ENCODE measurements around the gene DNAH8.

The DNAH8 gene

DNA sequence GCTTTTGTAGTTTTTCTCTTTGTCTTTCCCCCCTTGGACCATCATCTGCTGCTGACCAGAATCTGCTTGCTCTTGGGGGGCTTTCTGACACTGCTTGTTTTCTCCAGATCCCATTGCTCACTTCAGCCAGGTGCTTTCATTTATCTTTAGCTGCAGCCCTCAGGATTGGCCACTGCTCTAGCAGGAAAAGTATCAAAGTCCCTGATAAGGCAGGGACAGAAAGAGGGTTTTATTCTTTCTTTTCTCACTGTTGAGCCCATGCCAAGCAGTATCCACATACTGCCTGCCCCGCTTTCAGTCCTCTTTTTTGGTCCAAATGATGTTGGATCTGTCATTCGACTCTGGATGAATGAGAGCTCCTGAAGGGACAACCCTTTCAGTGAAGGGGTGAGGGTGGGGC lies 141.4 kb downstream of the DNAH8 start:
- DNase-seq (ENCODE audit: low read depth): no peak
- TF ChIP-seq, protein P1, sequence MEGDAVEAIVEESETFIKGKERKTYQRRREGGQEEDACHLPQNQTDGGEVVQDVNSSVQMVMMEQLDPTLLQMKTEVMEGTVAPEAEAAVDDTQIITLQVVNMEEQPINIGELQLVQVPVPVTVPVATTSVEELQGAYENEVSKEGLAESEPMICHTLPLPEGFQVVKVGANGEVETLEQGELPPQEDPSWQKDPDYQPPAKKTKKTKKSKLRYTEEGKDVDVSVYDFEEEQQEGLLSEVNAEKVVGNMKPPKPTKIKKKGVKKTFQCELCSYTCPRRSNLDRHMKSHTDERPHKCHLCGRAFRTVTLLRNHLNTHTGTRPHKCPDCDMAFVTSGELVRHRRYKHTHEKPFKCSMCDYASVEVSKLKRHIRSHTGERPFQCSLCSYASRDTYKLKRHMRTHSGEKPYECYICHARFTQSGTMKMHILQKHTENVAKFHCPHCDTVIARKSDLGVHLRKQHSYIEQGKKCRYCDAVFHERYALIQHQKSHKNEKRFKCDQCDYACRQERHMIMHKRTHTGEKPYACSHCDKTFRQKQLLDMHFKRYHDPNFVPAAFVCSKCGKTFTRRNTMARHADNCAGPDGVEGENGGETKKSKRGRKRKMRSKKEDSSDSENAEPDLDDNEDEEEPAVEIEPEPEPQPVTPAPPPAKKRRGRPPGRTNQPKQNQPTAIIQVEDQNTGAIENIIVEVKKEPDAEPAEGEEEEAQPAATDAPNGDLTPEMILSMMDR (IDR thresholded peaks at IDR 0.05; ENCODE audit: control insufficient read depth, extremely low read depth, insufficient read depth): no peak
- H3K4me3 ChIP-seq (ENCODE audit: low read depth, low read length): no peak overlapping the region

DNA sequence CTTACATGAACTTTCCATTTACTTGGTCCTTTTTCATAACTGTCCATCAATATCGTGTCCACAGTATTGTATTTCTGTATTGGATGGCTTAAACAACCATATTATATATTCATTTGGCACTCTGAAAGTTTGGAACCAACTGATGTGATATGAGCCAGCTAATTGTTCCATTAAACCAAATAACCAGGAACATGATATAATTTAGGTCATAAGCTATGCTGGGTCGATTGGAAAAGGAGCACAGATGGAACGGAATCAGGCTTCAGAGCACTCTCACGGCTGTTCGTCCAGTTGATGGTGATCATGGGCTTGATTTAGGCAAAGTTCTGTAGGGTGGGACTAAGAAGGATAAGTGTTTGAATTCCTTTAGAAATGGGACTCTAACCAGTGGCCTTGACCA lies 142.7 kb downstream of the DNAH8 start:
- TF ChIP-seq, protein P1 (IDR thresholded peaks at IDR 0.05; ENCODE audit: control insufficient read depth, extremely low read depth, insufficient read depth): no peak
- peak; percentile 93 for DNase-seq (ENCODE audit: low read depth)

DNA sequence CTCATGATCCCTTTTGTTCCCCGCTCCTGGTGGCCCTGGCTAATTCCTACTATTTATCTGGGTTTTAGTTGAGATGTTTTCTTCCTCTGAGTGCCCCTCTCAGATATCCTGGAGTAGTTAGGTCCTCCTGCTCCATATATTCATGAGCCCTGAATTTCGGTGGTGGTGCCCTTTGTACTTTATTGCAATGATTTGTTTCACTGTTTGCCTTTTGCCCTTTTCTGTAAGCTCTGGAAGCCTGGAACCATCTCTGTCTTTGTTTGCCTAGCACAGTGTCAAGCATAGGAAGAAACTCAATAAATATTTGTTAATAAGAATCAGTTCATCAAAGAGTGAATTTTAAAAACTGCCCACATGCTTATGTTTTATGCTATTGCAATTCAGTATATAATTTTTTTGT lies 144.9 kb downstream of the DNAH8 start:
- DNase-seq (ENCODE audit: low read depth): peak; percentile 62
- TF ChIP-seq, protein P1 (IDR thresholded peaks at IDR 0.05; ENCODE audit: control insufficient read depth, extremely low read depth, insufficient read depth): no peak
- no peak overlapping the region for H3K4me3 ChIP-seq (ENCODE audit: low read depth, low read length)

More for the DNA sequence above, 142.7 kb downstream of the DNAH8 start:
- no peak overlapping the region for H3K4me3 ChIP-seq (ENCODE audit: low read depth, low read length)

DNA sequence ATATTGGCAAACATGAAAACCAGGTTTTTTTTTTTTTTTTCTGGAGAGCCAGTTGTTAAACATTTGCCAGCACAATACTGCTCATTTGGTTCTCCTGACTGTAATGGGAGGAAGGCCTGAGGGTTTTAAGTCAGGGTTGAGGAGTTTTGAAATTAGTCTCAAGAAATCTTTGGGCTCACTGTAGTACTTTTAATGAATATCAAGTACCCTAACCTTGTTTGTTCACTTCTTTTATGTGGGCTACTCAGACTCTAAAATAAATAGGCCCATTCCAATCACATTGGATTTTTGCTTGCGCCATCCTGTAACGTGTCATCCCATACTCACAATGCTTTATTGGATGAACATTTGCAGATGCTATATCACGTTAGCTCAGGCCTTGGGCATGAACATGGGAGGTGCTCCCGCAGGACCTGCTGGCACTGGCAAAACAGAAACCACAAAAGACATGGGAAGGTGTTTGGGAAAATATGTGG lies 146.9 kb downstream of the DNAH8 start:
- DNase-seq (ENCODE audit: low read depth): peak; percentile 48

DNA sequence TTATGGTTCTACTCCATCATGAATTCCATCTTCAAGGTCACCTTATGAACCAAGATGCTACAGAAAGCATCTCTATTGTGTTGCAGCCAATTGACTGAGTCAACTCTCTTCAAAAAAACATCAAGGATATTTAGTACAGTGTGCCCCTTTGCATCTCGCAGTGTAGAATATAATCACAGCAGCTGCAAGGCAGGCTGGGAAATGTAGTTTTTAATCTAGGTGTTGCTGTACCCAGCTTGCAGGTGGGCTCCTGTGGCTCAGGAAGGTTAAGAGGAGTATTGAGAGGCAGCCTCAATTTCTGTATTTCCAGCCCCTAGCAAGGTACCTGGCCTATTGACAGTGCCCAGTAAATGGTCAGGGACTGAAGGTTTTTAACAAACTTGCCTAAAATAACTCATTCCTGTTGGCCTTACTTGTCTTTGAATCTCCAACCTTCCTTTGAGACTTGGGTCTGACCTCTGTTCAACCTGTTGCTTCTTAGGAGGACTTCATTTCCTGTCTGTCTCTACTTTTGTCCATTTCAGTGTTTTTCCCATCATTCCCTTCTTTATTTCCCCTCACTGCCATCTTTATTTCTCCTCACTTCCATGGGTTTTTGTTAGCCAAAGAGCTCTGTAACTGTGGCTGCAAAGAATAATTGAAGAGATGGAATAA lies 150.5 kb downstream of the DNAH8 start:
- no peak overlapping the region for H3K4me3 ChIP-seq (ENCODE audit: low read depth, low read length)

More for the DNA sequence above, 146.9 kb downstream of the DNAH8 start:
- TF ChIP-seq, protein P1 (IDR thresholded peaks at IDR 0.05; ENCODE audit: control insufficient read depth, extremely low read depth, insufficient read depth): no peak
- H3K4me3 ChIP-seq (ENCODE audit: low read depth, low read length): no peak overlapping the region

DNA sequence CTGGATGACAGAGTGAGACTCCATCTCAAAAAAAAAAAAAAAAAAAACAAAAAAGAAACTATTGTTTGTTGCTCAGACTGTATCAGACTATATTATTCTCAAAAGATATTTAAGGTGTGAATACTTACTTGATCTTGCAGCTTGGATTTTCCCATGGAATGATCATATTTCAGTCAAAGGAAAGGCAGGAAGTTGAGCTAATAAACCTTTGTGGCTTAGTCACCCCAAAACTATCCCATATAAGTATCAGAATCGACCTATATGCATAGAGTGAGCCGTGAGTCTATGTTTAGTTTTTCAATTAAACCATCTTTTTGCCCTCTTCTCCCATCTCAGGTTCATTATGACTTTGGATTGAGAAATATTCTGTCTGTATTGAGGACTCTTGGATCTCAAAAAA lies 152.6 kb downstream of the DNAH8 start:
- TF ChIP-seq, protein P1 (IDR thresholded peaks at IDR 0.05; ENCODE audit: control insufficient read depth, extremely low read depth, insufficient read depth): no peak
- DNase-seq (ENCODE audit: low read depth): no peak
- no peak overlapping the region for H3K4me3 ChIP-seq (ENCODE audit: low read depth, low read length)

More for the DNA sequence above, 150.5 kb downstream of the DNAH8 start:
- DNase-seq (ENCODE audit: low read depth): no peak
- TF ChIP-seq, protein P1 (IDR thresholded peaks at IDR 0.05; ENCODE audit: control insufficient read depth, extremely low read depth, insufficient read depth): no peak

Data from LNCaP clone FGC (cell line).